H1 (cell line): ENCODE results near the gene TSSC4. TPM values are rescaled to one million over a fixed set of nuclear protein-coding genes. Genes with fewer than 3 reads are reported as not detected.

Experiments
- ASH2L ChIP-seq: fragments of 200-600, 300-600 bp; sonication (generic); IDR thresholded peaks from one replicate; pipeline ENCODE4 v1.7.1; 2017; ENCODE audit warnings: low read length
- BACH1 ChIP-seq: IDR thresholded peaks from 2 replicates; pipeline ENCODE4 v1.6.1; 2012; ENCODE audit warnings: low read length, improper control_type of control experiment
- RNF2 ChIP-seq: fragments of 200-900, 300-1000 bp; sonication (generic); IDR thresholded peaks from 2 replicates; pipeline ENCODE4 v1.7.1; 2016; ENCODE audit warnings: borderline replicate concordance, low read depth, mild to moderate bottlenecking, antibody characterized with exemption, low read length; ENCODE audit not compliant: poor library complexity, severe bottlenecking; ENCODE audit errors: missing control alignments
- SAP30 ChIP-seq: fragments of 300-600 bp; sonication (generic); IDR thresholded peaks from 2 replicates; pipeline ENCODE4 v1.7.1; 2012; ENCODE audit warnings: low read length, moderate library complexity, mild to moderate bottlenecking, inconsistent platforms; ENCODE audit not compliant: insufficient read depth, insufficient replicate concordance
- polyA plus RNA-seq, 7 experiments: library from polyadenylated mRNA; depleted of rRNA in 3 of 7; stranded (reverse) in 5 of 7; unstranded in 2 of 7; fragments of >200 nt in 5 of 7; fragments of 200-250 nt in 2 of 7; gene quantifications; 1 replicate in 5 of 7; 2 replicates in 1 of 7; 4 replicates in 1 of 7; pipeline versions ENCODE4 v1.2.1 to v1.2.3, GENCODE V29; 2011 to 2013; ENCODE audit warnings: missing spikeins in 2 of 7, mixed read lengths in 2 of 7
- total RNA-seq: library from RNA; stranded (reverse); fragmentation: NEBNext Ultra II Directional; extraction: Animal tissue kit (Norgen Biotek cat#: 25700); gene quantifications from 2 replicates; pipeline ENCODE4 v1.2.1, GENCODE V29; 2021

TSSC4 gene
- total and polyA plus RNA-seq, 2 of the 8 experiments (the other 6 are each of a cell fraction or from before 2014, with no cell fraction given): 34.0 to 39.3 TPM

DNA sequence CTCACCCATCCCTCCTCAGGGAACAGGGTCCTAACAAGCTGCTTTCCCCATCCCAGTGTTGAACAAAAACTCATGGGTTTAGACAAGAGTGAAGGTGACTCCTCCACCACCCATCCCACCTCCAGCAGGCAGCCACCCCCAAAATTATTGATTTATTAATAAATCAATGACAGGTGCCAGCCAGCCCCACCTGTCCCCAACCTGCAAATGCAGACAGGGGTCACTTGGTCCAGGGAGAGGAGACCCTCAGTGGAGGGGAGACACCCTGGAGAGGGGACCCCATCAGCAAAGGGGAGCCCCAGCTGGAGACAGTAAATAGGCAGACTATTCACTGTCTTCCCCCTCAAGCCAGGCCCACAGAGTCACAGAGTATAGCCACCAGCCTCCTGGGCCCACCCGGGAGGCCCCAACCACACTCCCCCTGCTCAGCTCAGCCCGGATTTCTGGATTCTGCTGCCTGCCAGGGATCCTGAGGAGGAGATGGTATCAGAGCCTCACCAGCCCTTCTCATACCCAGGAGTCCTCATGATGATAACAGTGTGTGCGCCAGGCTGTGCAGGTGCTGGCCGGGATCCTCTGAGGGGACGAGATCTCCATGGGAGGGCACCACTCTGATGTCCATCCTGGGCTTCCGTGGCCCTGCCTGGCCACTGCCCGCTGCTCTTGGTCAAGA lies 32.2 kb upstream of the TSSC4 start (continued):
- TF ChIP-seq BACH1: no peak
- TF ChIP-seq RNF2: no peak
- TF ChIP-seq ASH2L: no peak
- no peak for TF ChIP-seq SAP30
